HCT116 (cell line): ENCODE measurements around the gene GCLC. TPM values are rescaled to one million over a fixed set of nuclear protein-coding genes. Genes with fewer than 3 reads are reported as not detected.

Experiments
- ATAC-seq: fragments of 200-7000 bp; cut with Tn5 transposase; 2 replicates; pipeline ENCODE4 v1.9.1; 2020; ENCODE audit warnings: mild to moderate bottlenecking, moderate library complexity
- BruUV-seq: library from RNA; stranded (reverse); fragments of 400-500 nt; replicated peaks from 2 replicates; lab custom pipeline; 2021; lab: Mats Ljungman, UMichigan
- CTCF ChIA-PET: fragments of 300-600 bp; sonication (Branson Sonifier 250); formaldehyde crosslinking; loops from one replicate; lab custom pipeline; 2021; ENCODE audit warnings: antibody characterized with exemption; lab: Charles Lee
- POLR2A ChIA-PET: fragments of 300-600, 350-600 bp; sonication (Branson Sonifier 250); formaldehyde crosslinking; loops from one replicate; lab custom pipeline; 2021; ENCODE audit warnings: antibody characterized with exemption; lab: Charles Lee
- RAD21 ChIA-PET, 2 experiments: fragments of 300-600 bp; sonication (Branson Sonifier 250); formaldehyde crosslinking; loops; one replicate each; lab custom pipeline; 2023; ENCODE audit warnings: low total read pairs in 2 of 2; ENCODE audit not compliant: uncharacterized antibody in 2 of 2, unreplicated experiment in 2 of 2, low non-redundant PET in 1 of 2; lab: Charles Lee
- DNase-seq: peaks from one replicate; pipeline ENCODE4 v3.0.0-alpha.2; 2010; ENCODE audit warnings: low read depth, low spot score
- H2AFZ ChIP-seq: fragments of 200-600 bp; shearing (Covaris generic), sonication (generic); 2 replicates; pipeline ENCODE4 v1.6.1; 2017; ENCODE audit warnings: low read depth, mixed run types, mixed read lengths, antibody characterized with exemption, low read length; ENCODE audit not compliant: poor library complexity, severe bottlenecking
- H3K27ac ChIP-seq: 2 replicates; pipeline ENCODE4 v1.5.1; 2012; ENCODE audit warnings: low read depth, low read length
- H3K27me3 ChIP-seq: fragments of 200-600 bp; sonication (generic); 2 replicates; pipeline ENCODE4 v1.6.1; 2016; ENCODE audit warnings: mixed run types, low read length, mixed read lengths; ENCODE audit not compliant: insufficient read depth
- H3K36me3 ChIP-seq, 2 experiments: fragments of 200-500 bp in 1 of 2; fragments of 200-600 bp in 1 of 2; sonication (Bioruptor generic) in 1 of 2; sonication (generic) in 1 of 2; 2 replicates each; pipeline versions ENCODE4 v1.5.1 to v1.6.1; 2014 to 2016; ENCODE audit warnings: low read length in 2 of 2, inconsistent platforms in 1 of 2, mixed read lengths in 1 of 2, mixed run types in 1 of 2; ENCODE audit not compliant: insufficient read depth in 2 of 2, control insufficient read depth in 1 of 2
- H3K4me1 ChIP-seq, 2 experiments: fragments of 200-600 bp in 1 of 2; sonication (generic) in 1 of 2; 2 replicates each; pipeline versions ENCODE4 v1.5.1 to v1.6.1; 2012 to 2017; ENCODE audit warnings: low read length in 2 of 2, inconsistent platforms in 1 of 2, mild to moderate bottlenecking in 1 of 2, mixed read lengths in 1 of 2, mixed run types in 1 of 2, moderate library complexity in 1 of 2; ENCODE audit not compliant: insufficient read depth in 2 of 2, control insufficient read depth in 1 of 2
- H3K4me2 ChIP-seq: fragments of 200-600 bp; sonication (generic); 2 replicates; pipeline ENCODE4 v1.6.1; 2017; ENCODE audit warnings: mixed run types, low read length, mixed read lengths
- H3K4me3 ChIP-seq, 2 experiments: fragments of 200-600 bp in 1 of 2; sonication (generic) in 1 of 2; replicated peaks in 1 of 2; 2 replicates each; pipeline ENCODE4 v1.5.1; 2011 to 2016; ENCODE audit warnings: low read length in 2 of 2, control low read depth in 1 of 2, low read depth in 1 of 2, mild to moderate bottlenecking in 1 of 2, mixed read lengths in 1 of 2, mixed run types in 1 of 2
- H3K79me2 ChIP-seq: fragments of 200-600 bp; sonication (generic); 2 replicates; pipeline ENCODE4 v1.6.1; 2017; ENCODE audit warnings: mild to moderate bottlenecking, mixed run types, low read length, moderate library complexity, mixed read lengths; ENCODE audit not compliant: insufficient read depth
- H3K9ac ChIP-seq: fragments of 200-600 bp; sonication (generic); 2 replicates; pipeline ENCODE4 v1.6.1; 2016; ENCODE audit warnings: low read length, mixed read lengths
- H3K9me2 ChIP-seq: fragments of 200-600 bp; sonication (generic), shearing (Covaris generic); 2 replicates; pipeline ENCODE4 v1.6.1; 2017; ENCODE audit warnings: mixed run types, mild to moderate bottlenecking, moderate library complexity; ENCODE audit not compliant: insufficient read depth
- H3K9me3 ChIP-seq, 2 experiments: fragments of 200-500 bp in 1 of 2; fragments of 200-600 bp in 1 of 2; sonication (Bioruptor generic) in 1 of 2; sonication (generic) in 1 of 2; 2 replicates each; pipeline ENCODE4 v1.6.1; 2014 to 2017; ENCODE audit warnings: low read length in 2 of 2, mixed read lengths in 2 of 2, inconsistent platforms in 1 of 2, low read depth in 1 of 2, mild to moderate bottlenecking in 1 of 2, mixed run types in 1 of 2, moderate library complexity in 1 of 2; ENCODE audit not compliant: control insufficient read depth in 1 of 2, insufficient read depth in 1 of 2
- H4K20me1 ChIP-seq: fragments of 200-600 bp; sonication (generic), shearing (Covaris generic); 2 replicates; pipeline ENCODE4 v1.6.1; 2017; ENCODE audit warnings: mixed run types, mild to moderate bottlenecking, moderate library complexity; ENCODE audit not compliant: insufficient read depth
- CBX3 ChIP-seq: IDR thresholded peaks from 2 replicates; pipeline ENCODE4 v1.6.1; 2012; ENCODE audit warnings: low read depth
- CEBPB ChIP-seq: IDR thresholded peaks from 2 replicates; pipeline ENCODE4 v1.6.1; 2012; ENCODE audit warnings: low read depth
- POLR2AphosphoS5 ChIP-seq: IDR thresholded peaks from 2 replicates; pipeline ENCODE4 v1.6.1; 2011; ENCODE audit warnings: mild to moderate bottlenecking, low read depth, low read length, moderate library complexity
- RAD21 ChIP-seq: IDR thresholded peaks from 2 replicates; pipeline ENCODE4 v1.6.1; 2012; ENCODE audit warnings: low read depth, mild to moderate bottlenecking
- SP1 ChIP-seq: IDR thresholded peaks from 2 replicates; pipeline ENCODE4 v1.6.1; 2012; ENCODE audit warnings: low read depth
- TCF7L2 ChIP-seq: IDR thresholded peaks from 2 replicates; pipeline ENCODE4 v1.7.0; 2011; ENCODE audit warnings: borderline replicate concordance, inconsistent platforms; ENCODE audit not compliant: insufficient read depth, insufficient read length; ENCODE audit errors: extremely low read depth
- YY1 ChIP-seq: IDR thresholded peaks from 2 replicates; pipeline ENCODE4 v1.6.1; 2011; ENCODE audit warnings: low read length, low read depth, moderate library complexity, mild to moderate bottlenecking; ENCODE audit not compliant: insufficient replicate concordance; ENCODE audit errors: extremely low read depth
- ZFX ChIP-seq: fragments of 450-650 bp; IDR thresholded peaks from 2 replicates; pipeline ENCODE4 v1.6.1; 2017
- ZNF274 ChIP-seq: fragments of 200-500 bp; sonication (Bioruptor generic); IDR thresholded peaks from 2 replicates; pipeline ENCODE4 v1.6.1; 2014; ENCODE audit warnings: mild to moderate bottlenecking, low read depth, low read length, inconsistent platforms
- intact Hi-C: fragments of 100-400 bp; cut with micrococcal nuclease; formaldehyde crosslinking; loops from 2 replicates; pipeline ENCODE4 v1.10.0; 2022
- total RNA-seq: library from RNA; stranded (reverse); gene quantifications from one replicate; pipeline ENCODE4 v1.2.1, GENCODE V29; 2021; ENCODE audit not compliant: unreplicated experiment
- TF ChIP-seq, protein P1 (sequence below): IDR thresholded peaks from 2 replicates; pipeline ENCODE4 v1.6.1; 2012
- TF ChIP-seq, protein P2 (sequence below): IDR thresholded peaks from 2 replicates; pipeline ENCODE4 v1.6.1; 2012; ENCODE audit warnings: low read depth
- TF ChIP-seq, protein P3 (sequence below): IDR thresholded peaks from 2 replicates; pipeline ENCODE4 v1.6.1; 2011; ENCODE audit warnings: mild to moderate bottlenecking, low read length, moderate library complexity; ENCODE audit not compliant: insufficient replicate concordance; ENCODE audit errors: extremely low read depth

GCLC gene
- total RNA-seq, 1 experiment from 2014 or later: 72.0 TPM

DNA sequence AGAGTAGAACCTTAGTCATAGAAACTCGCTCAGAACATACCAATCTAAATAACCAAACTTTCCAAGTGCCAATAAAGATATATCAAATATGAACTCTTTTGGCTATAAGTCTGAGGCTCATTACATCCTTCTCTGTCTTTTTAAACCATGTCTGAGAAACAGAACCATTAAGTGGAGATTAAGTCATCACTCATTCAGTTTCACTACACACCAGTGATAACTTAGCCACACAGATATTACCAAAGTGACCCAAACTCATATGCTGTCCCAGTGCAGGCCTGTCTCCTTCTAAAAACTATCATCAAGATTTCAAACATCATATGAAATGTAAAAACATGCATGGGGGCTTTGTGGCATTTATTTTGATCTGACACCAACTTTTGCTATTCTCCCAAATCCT is 12.0 kb downstream of the GCLC start:
- H3K4me3 ChIP-seq: no peak overlapping the region
- H4K20me1 ChIP-seq: peaks cover 9% of the 10 kb centered on the region; the same call in 1 of the 2 replicates
- no peak overlapping the region for H3K27ac ChIP-seq

More for the DNA sequence above, 12.0 kb downstream of the GCLC start:
- Histone ChIP-seq H3K27me3 (no peaks in the 10 kb centered on the region), H3K9ac (no peak overlapping the region), H3K9me2 (no peaks in the 10 kb centered on the region), H3K9me3 (no peaks in the 10 kb centered on the region), H3K36me3 (no peaks in the 10 kb centered on the region), H3K4me1 (no peaks in the 10 kb centered on the region), H3K4me2 (no peak overlapping the region), H2AFZ (no peak overlapping the region), H3K79me2 (peaks cover 100% of the 10 kb centered on the region)
- ATAC-seq (no peak), DNase-seq (no peak)
- ChIA-PET RAD21 (no interaction called here), POLR2A (interaction anchor here (1.0 kb wide), 1 partner anchor 12 kb away, joined by 4 read pairs; the partner anchor contains the start of gene GCLC), CTCF (no interaction called here)
- intact Hi-C loops: no loop called here
- TF ChIP-seq CBX3 (no peak), TCF7L2 (no peak), CEBPB (no peak), POLR2AphosphoS5 (no peak), ZNF274 (no peak), RAD21 (no peak), SP1 (no peak), YY1 (no peak), ZFX (no peak)
- TF ChIP-seq, protein P1, sequence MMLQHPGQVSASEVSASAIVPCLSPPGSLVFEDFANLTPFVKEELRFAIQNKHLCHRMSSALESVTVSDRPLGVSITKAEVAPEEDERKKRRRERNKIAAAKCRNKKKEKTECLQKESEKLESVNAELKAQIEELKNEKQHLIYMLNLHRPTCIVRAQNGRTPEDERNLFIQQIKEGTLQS: no peak
- TF ChIP-seq, protein P2, sequence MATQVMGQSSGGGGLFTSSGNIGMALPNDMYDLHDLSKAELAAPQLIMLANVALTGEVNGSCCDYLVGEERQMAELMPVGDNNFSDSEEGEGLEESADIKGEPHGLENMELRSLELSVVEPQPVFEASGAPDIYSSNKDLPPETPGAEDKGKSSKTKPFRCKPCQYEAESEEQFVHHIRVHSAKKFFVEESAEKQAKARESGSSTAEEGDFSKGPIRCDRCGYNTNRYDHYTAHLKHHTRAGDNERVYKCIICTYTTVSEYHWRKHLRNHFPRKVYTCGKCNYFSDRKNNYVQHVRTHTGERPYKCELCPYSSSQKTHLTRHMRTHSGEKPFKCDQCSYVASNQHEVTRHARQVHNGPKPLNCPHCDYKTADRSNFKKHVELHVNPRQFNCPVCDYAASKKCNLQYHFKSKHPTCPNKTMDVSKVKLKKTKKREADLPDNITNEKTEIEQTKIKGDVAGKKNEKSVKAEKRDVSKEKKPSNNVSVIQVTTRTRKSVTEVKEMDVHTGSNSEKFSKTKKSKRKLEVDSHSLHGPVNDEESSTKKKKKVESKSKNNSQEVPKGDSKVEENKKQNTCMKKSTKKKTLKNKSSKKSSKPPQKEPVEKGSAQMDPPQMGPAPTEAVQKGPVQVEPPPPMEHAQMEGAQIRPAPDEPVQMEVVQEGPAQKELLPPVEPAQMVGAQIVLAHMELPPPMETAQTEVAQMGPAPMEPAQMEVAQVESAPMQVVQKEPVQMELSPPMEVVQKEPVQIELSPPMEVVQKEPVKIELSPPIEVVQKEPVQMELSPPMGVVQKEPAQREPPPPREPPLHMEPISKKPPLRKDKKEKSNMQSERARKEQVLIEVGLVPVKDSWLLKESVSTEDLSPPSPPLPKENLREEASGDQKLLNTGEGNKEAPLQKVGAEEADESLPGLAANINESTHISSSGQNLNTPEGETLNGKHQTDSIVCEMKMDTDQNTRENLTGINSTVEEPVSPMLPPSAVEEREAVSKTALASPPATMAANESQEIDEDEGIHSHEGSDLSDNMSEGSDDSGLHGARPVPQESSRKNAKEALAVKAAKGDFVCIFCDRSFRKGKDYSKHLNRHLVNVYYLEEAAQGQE: no peak
- TF ChIP-seq, protein P3, sequence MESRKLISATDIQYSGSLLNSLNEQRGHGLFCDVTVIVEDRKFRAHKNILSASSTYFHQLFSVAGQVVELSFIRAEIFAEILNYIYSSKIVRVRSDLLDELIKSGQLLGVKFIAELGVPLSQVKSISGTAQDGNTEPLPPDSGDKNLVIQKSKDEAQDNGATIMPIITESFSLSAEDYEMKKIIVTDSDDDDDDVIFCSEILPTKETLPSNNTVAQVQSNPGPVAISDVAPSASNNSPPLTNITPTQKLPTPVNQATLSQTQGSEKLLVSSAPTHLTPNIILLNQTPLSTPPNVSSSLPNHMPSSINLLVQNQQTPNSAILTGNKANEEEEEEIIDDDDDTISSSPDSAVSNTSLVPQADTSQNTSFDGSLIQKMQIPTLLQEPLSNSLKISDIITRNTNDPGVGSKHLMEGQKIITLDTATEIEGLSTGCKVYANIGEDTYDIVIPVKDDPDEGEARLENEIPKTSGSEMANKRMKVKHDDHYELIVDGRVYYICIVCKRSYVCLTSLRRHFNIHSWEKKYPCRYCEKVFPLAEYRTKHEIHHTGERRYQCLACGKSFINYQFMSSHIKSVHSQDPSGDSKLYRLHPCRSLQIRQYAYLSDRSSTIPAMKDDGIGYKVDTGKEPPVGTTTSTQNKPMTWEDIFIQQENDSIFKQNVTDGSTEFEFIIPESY: no peak
- BruUV-seq: no TSS peak
